ENCODE data around the gene FGF1.

FGF1 gene

DNA sequence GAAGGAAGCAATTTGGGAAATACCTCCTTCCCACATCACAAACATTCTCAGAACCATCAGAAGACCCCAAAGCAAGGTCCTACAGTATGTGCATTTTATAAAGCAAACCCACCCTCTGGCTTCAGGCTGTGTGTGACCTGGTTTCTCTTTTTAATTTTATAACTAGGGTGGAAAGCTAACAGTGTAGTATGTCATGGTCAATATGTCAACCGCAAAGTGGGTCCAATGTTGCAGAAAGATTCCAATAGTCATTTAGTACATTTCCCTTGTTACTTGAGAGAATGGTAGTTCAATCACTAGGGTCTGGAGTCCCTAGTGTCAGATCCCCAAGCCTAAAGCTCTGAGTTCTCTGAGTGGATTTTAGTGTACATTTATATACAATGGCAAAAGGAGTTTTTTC is 96.2 kb downstream of the FGF1 start:
- no peaks in the 10 kb centered on the region for H3K9me3 ChIP-seq (ENCODE audit: control insufficient read depth in 1 of 2, low read length in 2 of 2)

DNA sequence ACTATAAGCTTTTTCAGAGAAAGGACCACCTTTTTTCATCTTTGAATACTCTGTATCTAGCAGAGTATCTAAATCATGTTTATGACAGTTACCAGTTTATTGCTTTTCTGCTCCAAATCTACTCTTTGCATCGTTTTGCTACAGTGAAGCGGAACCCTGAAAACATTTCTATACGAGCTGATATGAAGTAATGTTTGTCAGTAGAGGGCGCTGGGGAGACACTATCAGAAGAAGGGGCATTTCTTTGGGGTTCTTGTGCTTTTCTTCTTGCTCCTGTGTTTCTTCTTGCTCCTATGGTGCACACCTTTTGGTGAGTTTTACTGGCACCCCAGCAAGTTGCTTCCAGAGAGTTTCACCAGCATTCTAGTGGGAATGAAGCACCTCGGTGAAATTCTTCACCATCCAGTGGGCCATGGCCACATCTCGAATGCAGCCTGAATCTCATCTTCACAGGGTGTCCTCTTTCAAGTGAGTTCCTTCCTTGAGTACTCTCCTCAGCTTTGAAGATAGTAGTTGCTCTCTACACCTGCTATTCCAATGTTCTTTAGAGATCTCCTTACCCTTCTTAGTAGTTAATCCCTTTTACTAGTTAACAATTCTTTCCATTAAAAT is 98.4 kb downstream of the FGF1 start:
- Histone ChIP-seq H3K36me3 (ENCODE audit: control insufficient read depth in 1 of 2, insufficient read depth in 2 of 2, low read length in 2 of 2) (no peaks in the 10 kb centered on the region), H3K9ac (ENCODE audit: low read depth in 1 of 2, low read length in 2 of 2) (no peak overlapping the region), H3K4me3 (ENCODE audit: low read depth in 1 of 2, low read length in 2 of 2) (no peak overlapping the region), H3K4me1 (ENCODE audit: control insufficient read depth in 1 of 2, insufficient read depth in 2 of 2, low read length in 2 of 2) (no peaks in the 10 kb centered on the region), H3K27ac (ENCODE audit: low read depth, low read length) (no peak overlapping the region), H3K9me3 (ENCODE audit: control insufficient read depth in 1 of 2, low read length in 2 of 2) (no peaks in the 10 kb centered on the region), H3K27me3 (ENCODE audit: control insufficient read depth in 1 of 2, insufficient read depth in 2 of 2, low read length in 2 of 2) (no peaks in the 10 kb centered on the region)

More for the DNA sequence above, 96.2 kb downstream of the FGF1 start:
- Histone ChIP-seq H3K27ac (ENCODE audit: low read depth, low read length) (no peak overlapping the region), H3K36me3 (ENCODE audit: control insufficient read depth in 1 of 2, insufficient read depth in 2 of 2, low read length in 2 of 2) (no peaks in the 10 kb centered on the region), H3K9ac (ENCODE audit: low read depth in 1 of 2, low read length in 2 of 2) (no peak overlapping the region), H3K4me1 (ENCODE audit: control insufficient read depth in 1 of 2, insufficient read depth in 2 of 2, low read length in 2 of 2) (no peaks in the 10 kb centered on the region), H3K4me3 (ENCODE audit: low read depth in 1 of 2, low read length in 2 of 2) (no peak overlapping the region), H3K27me3 (ENCODE audit: control insufficient read depth in 1 of 2, insufficient read depth in 2 of 2, low read length in 2 of 2) (no peaks in the 10 kb centered on the region)

DNA sequence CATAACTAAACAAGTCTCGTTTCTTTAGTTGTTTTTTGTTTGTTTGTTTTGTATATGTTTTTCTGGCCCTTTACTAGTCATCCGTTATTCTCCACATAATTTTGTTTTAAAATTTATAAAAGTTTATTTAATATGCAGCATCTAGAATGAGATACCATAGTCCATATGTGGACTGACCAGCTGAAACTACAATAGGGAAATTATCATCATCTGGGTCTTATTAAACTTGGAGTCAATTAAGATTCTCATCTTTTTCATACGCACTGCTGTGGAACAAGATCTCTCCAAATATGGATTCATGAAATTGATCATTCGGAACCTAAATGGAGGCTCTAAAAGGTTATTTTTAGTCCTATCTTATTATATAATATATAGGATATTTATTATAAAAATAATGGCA is 99.3 kb downstream of the FGF1 start:
- Histone ChIP-seq H3K9ac (ENCODE audit: low read depth in 1 of 2, low read length in 2 of 2) (no peak overlapping the region), H3K36me3 (ENCODE audit: control insufficient read depth in 1 of 2, insufficient read depth in 2 of 2, low read length in 2 of 2) (no peaks in the 10 kb centered on the region), H3K27ac (ENCODE audit: low read depth, low read length) (no peak overlapping the region), H3K27me3 (ENCODE audit: control insufficient read depth in 1 of 2, insufficient read depth in 2 of 2, low read length in 2 of 2) (no peaks in the 10 kb centered on the region), H3K9me3 (ENCODE audit: control insufficient read depth in 1 of 2, low read length in 2 of 2) (no peaks in the 10 kb centered on the region), H3K4me3 (ENCODE audit: low read depth in 1 of 2, low read length in 2 of 2) (no peak overlapping the region), H3K4me1 (ENCODE audit: control insufficient read depth in 1 of 2, insufficient read depth in 2 of 2, low read length in 2 of 2) (no peaks in the 10 kb centered on the region)

DNA sequence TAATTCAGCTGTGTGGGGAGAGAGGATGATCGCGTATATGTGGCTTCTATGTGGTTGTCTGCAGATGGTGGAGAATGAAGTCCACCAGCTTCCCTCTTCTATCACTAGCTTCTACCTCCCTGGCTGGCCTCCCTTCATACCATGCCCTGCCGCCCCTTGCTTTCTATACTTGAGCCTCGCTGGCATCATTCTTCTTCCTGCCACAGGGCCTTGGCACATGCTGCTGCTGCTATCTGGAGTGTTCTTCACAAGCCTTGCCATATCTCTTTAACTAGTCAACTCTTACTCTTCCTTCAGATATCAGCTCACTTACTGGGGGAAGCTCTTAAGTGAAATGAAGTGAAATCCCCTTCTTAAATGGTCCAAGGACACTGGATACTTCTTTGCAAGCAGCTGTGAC is 100.4 kb downstream of the FGF1 start:
- Histone ChIP-seq H3K4me3 (ENCODE audit: low read depth in 1 of 2, low read length in 2 of 2) (no peak overlapping the region), H3K27me3 (ENCODE audit: control insufficient read depth in 1 of 2, insufficient read depth in 2 of 2, low read length in 2 of 2) (no peaks in the 10 kb centered on the region), H3K27ac (ENCODE audit: low read depth, low read length) (no peak overlapping the region), H3K4me1 (ENCODE audit: control insufficient read depth in 1 of 2, insufficient read depth in 2 of 2, low read length in 2 of 2) (no peaks in the 10 kb centered on the region), H3K9me3 (ENCODE audit: control insufficient read depth in 1 of 2, low read length in 2 of 2) (no peaks in the 10 kb centered on the region), H3K36me3 (ENCODE audit: control insufficient read depth in 1 of 2, insufficient read depth in 2 of 2, low read length in 2 of 2) (no peaks in the 10 kb centered on the region), H3K9ac (ENCODE audit: low read depth in 1 of 2, low read length in 2 of 2) (no peak overlapping the region)

DNA sequence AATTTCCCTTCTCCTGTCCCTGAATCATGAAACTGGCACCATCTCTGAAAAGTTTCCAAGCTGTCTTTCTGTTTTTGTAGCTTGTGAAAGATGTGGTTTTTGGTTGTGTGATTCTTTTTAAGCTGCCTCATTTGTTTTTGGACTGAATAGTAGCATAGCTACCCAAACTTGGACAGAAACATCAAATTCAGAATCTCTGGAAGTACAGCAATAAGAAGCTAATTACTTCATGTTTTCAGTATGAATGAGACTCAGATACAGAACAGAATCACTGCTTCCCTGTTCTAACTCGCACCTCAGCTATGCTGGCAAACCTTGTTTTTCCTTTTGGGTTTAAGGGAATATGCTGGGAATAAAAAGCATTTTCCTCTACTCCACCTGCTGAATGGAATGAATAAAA is 101.0 kb downstream of the FGF1 start:
- H3K9ac ChIP-seq (ENCODE audit: low read depth in 1 of 2, low read length in 2 of 2), result no peak overlapping the region
- no peak overlapping the region for H3K4me3 ChIP-seq (ENCODE audit: low read depth in 1 of 2, low read length in 2 of 2)
- no peaks in the 10 kb centered on the region for H3K27me3 ChIP-seq (ENCODE audit: control insufficient read depth in 1 of 2, insufficient read depth in 2 of 2, low read length in 2 of 2)
- H3K36me3 ChIP-seq (ENCODE audit: control insufficient read depth in 1 of 2, insufficient read depth in 2 of 2, low read length in 2 of 2), result no peaks in the 10 kb centered on the region
- no peaks in the 10 kb centered on the region for H3K4me1 ChIP-seq (ENCODE audit: control insufficient read depth in 1 of 2, insufficient read depth in 2 of 2, low read length in 2 of 2)
- H3K9me3 ChIP-seq (ENCODE audit: control insufficient read depth in 1 of 2, low read length in 2 of 2), result no peaks in the 10 kb centered on the region
- H3K27ac ChIP-seq (ENCODE audit: low read depth, low read length), result no peak overlapping the region

DNA sequence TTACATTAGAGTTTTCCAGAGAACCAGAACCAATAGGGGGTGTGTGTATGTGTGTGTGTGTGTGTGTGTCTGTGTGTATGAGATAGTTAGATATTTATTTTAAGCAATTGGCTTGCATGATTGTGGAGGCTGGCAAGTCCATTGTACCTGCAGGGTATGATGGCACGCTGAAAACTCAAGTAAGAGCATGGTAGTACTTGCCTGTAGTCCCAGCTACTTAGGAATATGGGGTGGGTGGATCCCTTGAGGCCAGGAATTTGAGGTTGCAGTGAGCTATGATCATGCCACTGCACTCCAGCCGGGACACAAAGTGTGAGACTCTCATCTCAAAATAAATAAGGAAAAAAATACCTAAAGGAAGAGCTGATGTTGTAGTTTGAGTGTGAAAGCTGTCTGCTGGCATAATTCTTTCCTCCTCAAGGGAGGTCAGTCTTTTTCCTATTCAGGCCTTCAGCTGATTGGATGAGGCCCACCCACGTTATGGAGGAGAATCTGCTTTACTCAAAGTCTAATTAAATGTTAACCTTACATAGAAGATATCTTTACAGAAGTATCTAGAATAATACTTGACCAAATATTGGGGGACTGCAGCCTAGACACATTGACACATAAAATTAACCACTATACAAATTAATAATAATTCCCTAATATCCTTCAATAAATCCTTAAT is 107.6 kb downstream of the FGF1 start:
- no peak overlapping the region for H3K27ac ChIP-seq (ENCODE audit: low read depth, low read length)
- H3K9me3 ChIP-seq (ENCODE audit: control insufficient read depth in 1 of 2, low read length in 2 of 2), result no peaks in the 10 kb centered on the region
- no peaks in the 10 kb centered on the region for H3K4me1 ChIP-seq (ENCODE audit: control insufficient read depth in 1 of 2, insufficient read depth in 2 of 2, low read length in 2 of 2)
- no peak overlapping the region for H3K9ac ChIP-seq (ENCODE audit: low read depth in 1 of 2, low read length in 2 of 2)
- H3K36me3 ChIP-seq (ENCODE audit: control insufficient read depth in 1 of 2, insufficient read depth in 2 of 2, low read length in 2 of 2), result no peaks in the 10 kb centered on the region
- H3K4me3 ChIP-seq (ENCODE audit: low read depth in 1 of 2, low read length in 2 of 2), result no peak overlapping the region
- H3K27me3 ChIP-seq (ENCODE audit: control insufficient read depth in 1 of 2, insufficient read depth in 2 of 2, low read length in 2 of 2), result no peaks in the 10 kb centered on the region

DNA sequence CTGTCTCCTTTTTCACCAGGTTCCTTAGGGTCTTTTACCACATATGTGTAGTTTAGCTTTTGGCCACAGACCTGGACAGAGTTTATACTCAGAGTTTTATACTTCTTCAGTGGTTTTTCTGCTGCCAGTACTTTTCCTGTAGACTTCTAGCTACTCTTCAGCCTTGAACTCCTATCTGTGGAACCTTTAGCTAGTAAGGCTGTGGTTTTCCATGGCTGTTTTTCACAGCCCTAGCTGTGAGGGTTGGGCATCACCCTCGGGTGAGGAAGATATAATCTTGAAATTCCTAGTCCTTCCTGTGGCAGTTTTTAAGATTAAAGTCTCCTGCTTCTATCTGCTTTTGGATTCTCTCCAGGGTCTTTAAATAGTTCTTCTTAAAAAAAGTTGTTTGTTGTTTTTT is 109.1 kb downstream of the FGF1 start:
- no peaks in the 10 kb centered on the region for H3K9me3 ChIP-seq (ENCODE audit: control insufficient read depth in 1 of 2, low read length in 2 of 2)
- H3K36me3 ChIP-seq (ENCODE audit: control insufficient read depth in 1 of 2, insufficient read depth in 2 of 2, low read length in 2 of 2), result no peaks in the 10 kb centered on the region
- H3K4me1 ChIP-seq (ENCODE audit: control insufficient read depth in 1 of 2, insufficient read depth in 2 of 2, low read length in 2 of 2), result no peaks in the 10 kb centered on the region
- no peaks in the 10 kb centered on the region for H3K27me3 ChIP-seq (ENCODE audit: control insufficient read depth in 1 of 2, insufficient read depth in 2 of 2, low read length in 2 of 2)
- no peak overlapping the region for H3K9ac ChIP-seq (ENCODE audit: low read depth in 1 of 2, low read length in 2 of 2)
- H3K27ac ChIP-seq (ENCODE audit: low read depth, low read length), result no peak overlapping the region
- no peak overlapping the region for H3K4me3 ChIP-seq (ENCODE audit: low read depth in 1 of 2, low read length in 2 of 2)

DNA sequence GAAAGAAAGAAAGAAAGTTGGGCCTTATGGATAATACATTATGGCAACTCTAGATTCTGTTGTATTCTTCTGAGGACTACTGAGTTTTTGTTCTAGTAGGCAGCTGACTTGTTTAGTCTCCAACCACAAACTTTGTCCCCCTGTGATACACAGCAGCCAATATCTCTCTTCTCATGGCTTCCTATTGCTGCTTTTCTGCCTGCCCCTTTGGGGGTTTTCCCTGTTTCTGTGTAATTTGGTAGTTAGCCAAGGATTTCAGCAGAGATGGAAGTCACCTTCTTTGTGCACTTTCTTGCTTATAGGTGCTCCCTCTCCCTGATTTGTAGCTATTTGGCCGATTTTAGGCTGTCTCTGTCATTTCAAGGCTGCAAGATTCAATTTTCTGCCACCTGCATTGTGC is 109.6 kb downstream of the FGF1 start:
- Histone ChIP-seq H3K9ac (ENCODE audit: low read depth in 1 of 2, low read length in 2 of 2) (no peak overlapping the region), H3K9me3 (ENCODE audit: control insufficient read depth in 1 of 2, low read length in 2 of 2) (no peaks in the 10 kb centered on the region), H3K27me3 (ENCODE audit: control insufficient read depth in 1 of 2, insufficient read depth in 2 of 2, low read length in 2 of 2) (no peaks in the 10 kb centered on the region), H3K4me1 (ENCODE audit: control insufficient read depth in 1 of 2, insufficient read depth in 2 of 2, low read length in 2 of 2) (no peaks in the 10 kb centered on the region), H3K27ac (ENCODE audit: low read depth, low read length) (no peak overlapping the region), H3K36me3 (ENCODE audit: control insufficient read depth in 1 of 2, insufficient read depth in 2 of 2, low read length in 2 of 2) (no peaks in the 10 kb centered on the region), H3K4me3 (ENCODE audit: low read depth in 1 of 2, low read length in 2 of 2) (no peak overlapping the region)

DNA sequence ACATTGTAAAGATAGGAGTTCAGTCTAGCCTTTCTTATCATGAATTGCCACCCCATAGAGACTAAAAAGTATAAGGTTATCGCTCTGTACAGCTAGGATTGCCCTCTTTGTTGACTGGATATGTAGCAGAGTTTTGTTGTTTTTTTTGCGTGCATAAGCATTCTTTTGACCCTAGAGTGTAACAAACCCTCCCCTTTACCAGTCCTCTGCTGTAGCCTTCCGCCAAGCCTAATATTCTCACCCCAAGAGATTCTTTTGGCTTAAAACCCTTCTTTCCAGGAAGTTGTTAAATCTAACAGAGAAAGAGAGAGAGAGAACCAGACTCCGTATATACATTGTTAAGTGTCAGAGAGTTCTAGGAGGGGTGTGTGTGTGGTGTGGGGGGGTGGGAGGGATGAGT is 113.9 kb downstream of the FGF1 start:
- H3K4me1 ChIP-seq (ENCODE audit: control insufficient read depth in 1 of 2, insufficient read depth in 2 of 2, low read length in 2 of 2), result no peaks in the 10 kb centered on the region
- no peaks in the 10 kb centered on the region for H3K27me3 ChIP-seq (ENCODE audit: control insufficient read depth in 1 of 2, insufficient read depth in 2 of 2, low read length in 2 of 2)
- no peak overlapping the region for H3K4me3 ChIP-seq (ENCODE audit: low read depth in 1 of 2, low read length in 2 of 2)
- H3K9me3 ChIP-seq (ENCODE audit: control insufficient read depth in 1 of 2, low read length in 2 of 2), result no peaks in the 10 kb centered on the region
- H3K36me3 ChIP-seq (ENCODE audit: control insufficient read depth in 1 of 2, insufficient read depth in 2 of 2, low read length in 2 of 2), result no peaks in the 10 kb centered on the region
- no peak overlapping the region for H3K27ac ChIP-seq (ENCODE audit: low read depth, low read length)
- no peak overlapping the region for H3K9ac ChIP-seq (ENCODE audit: low read depth in 1 of 2, low read length in 2 of 2)

DNA sequence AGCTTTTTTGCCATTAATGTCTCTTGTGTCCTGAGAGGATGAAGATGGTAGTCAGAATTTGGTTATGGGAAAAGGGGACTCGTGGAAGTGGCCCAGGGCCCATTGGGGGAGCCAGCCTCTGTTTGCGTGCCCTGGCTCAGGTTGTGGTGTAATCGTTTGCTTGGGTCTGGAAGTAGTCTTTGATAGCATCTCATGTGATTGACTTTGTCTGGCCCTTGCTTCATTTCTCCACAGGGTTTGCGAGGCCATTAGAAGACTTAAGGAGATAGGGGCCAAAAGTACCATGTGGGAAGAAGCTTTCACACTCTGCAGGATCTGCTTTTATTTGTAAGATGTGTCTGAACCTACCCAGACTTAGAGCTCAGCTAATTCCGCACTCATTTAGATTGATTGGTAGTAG is 114.5 kb downstream of the FGF1 start:
- Histone ChIP-seq H3K27ac (ENCODE audit: low read depth, low read length) (no peak overlapping the region), H3K9ac (ENCODE audit: low read depth in 1 of 2, low read length in 2 of 2) (no peak overlapping the region), H3K4me1 (ENCODE audit: control insufficient read depth in 1 of 2, insufficient read depth in 2 of 2, low read length in 2 of 2) (no peaks in the 10 kb centered on the region), H3K9me3 (ENCODE audit: control insufficient read depth in 1 of 2, low read length in 2 of 2) (no peaks in the 10 kb centered on the region), H3K36me3 (ENCODE audit: control insufficient read depth in 1 of 2, insufficient read depth in 2 of 2, low read length in 2 of 2) (no peaks in the 10 kb centered on the region), H3K27me3 (ENCODE audit: control insufficient read depth in 1 of 2, insufficient read depth in 2 of 2, low read length in 2 of 2) (no peaks in the 10 kb centered on the region), H3K4me3 (ENCODE audit: low read depth in 1 of 2, low read length in 2 of 2) (no peak overlapping the region)
